Coronary artery (tissue), 2 donors: ENCODE data around the gene SECISBP2.

Source experiments
- DNase-seq: peaks from one replicate; pipeline ENCODE4 v3.0.0-alpha.2; 2017; ENCODE audit warnings: low spot score
- H3K27ac ChIP-seq, 2 donors: fragments of 200-600 bp; sonication (generic); one replicate each; pipeline ENCODE4 v1.5.1; 2016 to 2019
- H3K4me3 ChIP-seq: fragments of 200-600 bp; sonication (generic); 2 replicates; pipeline ENCODE4 v1.5.1; 2016; ENCODE audit warnings: mild to moderate bottlenecking, moderate library complexity
- CTCF ChIP-seq: fragments of 200-600 bp; sonication (generic); IDR thresholded peaks from one replicate; pipeline ENCODE4 v1.5.1; 2019; ENCODE audit warnings: antibody characterized with exemption

The SECISBP2 gene

DNA sequence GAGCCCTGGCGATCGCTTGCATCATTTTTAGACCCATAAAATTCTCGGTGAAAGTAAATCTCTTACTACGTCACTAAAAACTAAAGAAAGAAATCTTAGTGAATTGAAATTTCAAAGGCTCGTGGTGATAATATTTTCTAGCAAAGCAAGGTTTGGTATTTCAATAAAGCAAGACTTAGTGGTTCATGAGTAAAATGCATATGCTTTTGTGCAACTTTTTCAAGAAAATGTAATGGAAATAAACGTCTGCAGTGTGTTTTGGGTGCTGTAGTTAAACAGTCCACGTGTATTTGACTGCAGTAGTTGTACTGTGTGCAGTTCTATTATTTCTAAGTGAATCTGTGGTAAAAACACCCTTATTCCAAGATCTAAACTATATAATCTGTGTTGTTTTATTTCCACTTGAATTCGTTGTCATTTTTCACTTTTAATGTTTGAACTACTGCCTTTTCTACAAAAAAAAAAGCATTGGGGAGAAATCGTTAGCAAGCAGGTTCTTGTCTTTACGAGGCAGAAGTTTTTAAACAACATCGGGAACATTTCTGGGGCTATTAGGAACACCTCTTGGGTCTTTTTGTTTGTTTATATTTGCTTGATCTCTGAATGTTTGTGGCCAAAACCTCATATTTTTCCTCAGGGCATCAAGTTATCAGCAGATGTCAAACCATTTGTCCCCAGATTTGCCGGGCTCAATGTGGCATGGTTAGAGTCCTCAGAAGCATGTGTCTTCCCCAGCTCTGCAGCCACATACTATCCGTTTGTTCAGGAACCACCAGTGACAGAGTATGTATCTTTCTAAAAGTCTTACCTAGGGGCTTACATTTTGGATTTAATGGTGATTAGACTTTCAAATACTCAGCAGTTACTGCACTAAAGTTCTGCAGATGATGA, 960 bp downstream of the SECISBP2 start:
- peak; percentile 49 for TF ChIP-seq CTCF
- no peak for DNase-seq
- Histone ChIP-seq H3K27ac (peak overlapping the region; percentile 100), H3K4me3 (peak overlapping the region; percentile 93)

DNA sequence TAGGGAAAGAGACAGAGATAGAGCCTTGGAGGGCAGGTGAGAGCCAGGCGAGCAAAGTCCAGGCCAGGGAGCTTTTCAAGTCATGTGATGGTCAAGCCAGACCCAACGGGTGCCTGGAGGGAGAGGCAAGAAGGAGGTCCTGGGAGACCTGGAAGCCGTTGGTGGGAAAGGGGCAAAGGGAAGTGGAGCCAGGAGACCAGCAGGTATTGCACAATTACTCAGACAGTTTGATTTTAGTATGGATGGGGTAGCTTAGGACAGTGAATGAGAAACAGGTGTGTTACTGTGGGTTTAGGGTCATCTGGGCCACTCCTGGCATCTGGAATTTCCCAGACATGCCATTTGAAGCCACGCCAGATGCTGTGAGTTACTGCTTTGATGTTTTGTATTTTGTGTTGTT, 5.1 kb downstream of the SECISBP2 start:
- TF ChIP-seq CTCF = no peak

DNA sequence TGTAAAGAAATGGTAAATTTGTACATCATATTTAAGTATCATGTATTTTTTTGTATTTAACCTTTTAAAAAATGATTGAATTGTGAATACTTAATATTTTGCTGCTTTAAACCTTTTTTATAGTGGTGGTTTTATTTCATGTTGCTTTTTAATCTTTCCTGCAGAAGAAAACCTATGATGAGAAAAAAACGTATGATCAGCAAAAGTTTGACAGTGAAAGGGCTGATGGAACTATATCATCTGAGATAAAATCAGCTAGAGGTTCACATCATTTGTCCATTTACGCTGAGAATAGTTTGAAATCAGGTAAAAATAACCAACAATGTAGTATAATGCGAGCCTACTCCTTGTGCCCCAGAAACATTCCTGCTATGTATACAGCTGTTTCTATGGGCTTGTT, 7.4 kb downstream of the SECISBP2 start:
- H3K27ac ChIP-seq = no peak overlapping the region
- no peak for TF ChIP-seq CTCF
- no peak overlapping the region for H3K4me3 ChIP-seq
- no peak for DNase-seq

More for the DNA sequence above, 5.1 kb downstream of the SECISBP2 start:
- DNase-seq = no peak
- no peak overlapping the region for H3K4me3 ChIP-seq
- no peak overlapping the region for H3K27ac ChIP-seq

GRCh38 chr9:89328064-89328463, 9.8 kb downstream of the SECISBP2 start:
- Histone ChIP-seq H3K4me3 (no peak overlapping the region), H3K27ac (no peak overlapping the region)
- TF ChIP-seq CTCF = no peak
- no peak for DNase-seq

DNA sequence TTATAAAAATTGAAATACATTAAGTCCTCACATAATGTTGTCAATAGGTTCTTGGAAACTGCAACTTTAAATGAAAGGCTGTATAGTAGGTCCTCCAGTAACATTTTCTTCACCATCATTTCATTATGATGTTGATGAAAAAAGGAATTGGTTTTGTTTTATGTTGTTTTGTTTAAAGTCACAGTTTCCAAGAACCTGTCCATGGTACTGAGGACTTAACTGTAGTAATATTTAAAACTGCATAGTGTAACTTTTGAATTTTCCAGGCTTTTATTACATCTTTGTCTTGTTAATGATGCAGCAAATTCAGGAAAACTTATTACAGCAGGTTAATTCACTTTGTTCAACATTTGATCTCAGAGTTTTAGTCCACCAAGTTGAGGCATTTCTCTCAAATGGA, 11.6 kb downstream of the SECISBP2 start:
- no peak for TF ChIP-seq CTCF
- no peak overlapping the region for H3K27ac ChIP-seq
- no peak overlapping the region for H3K4me3 ChIP-seq
- no peak for DNase-seq

- no peak overlapping the region for H3K27ac ChIP-seq
- TF ChIP-seq CTCF = no peak
- no peak overlapping the region for H3K4me3 ChIP-seq
- no peak for DNase-seq
Observed at GRCh38 chr9:89330513-89330912, 12.2 kb downstream of the SECISBP2 start.

DNA sequence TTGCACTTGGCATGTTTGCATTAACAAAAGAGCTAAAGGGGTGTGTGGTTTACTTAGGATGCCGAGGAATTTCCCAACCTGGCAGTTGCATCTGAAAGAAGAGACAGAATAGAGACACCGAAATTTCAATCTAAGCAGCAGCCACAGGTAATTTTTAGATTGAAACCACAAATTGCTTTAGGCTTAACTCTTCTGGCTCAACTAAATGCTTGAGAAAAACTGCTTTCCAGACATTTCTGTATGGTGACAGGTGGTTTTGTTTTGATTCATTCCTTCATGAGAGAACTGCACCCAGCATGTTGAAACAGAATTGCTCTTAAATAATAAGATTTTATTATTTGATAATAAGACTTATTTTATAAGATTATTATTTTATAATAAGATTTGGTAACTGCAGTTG, 21.5 kb downstream of the SECISBP2 start:
- H3K27ac ChIP-seq = no peak overlapping the region
- no peak for DNase-seq
- H3K4me3 ChIP-seq = no peak overlapping the region
- TF ChIP-seq CTCF = no peak
